Measurements from ENCODE around the gene EXOSC3.
A peak's percentile ranks its signal among the peaks of the same experiment; 100 is the strongest.

- TF ChIP-seq EP300 (IDR thresholded peaks at IDR 0.05; ENCODE audit: borderline replicate concordance in 1 of 2, low read depth in 2 of 2, low read length in 2 of 2) (peak in 1 of 2 experiments; percentile 86; a peak in 1 of 3 replicates), EZH2 (IDR thresholded peaks at IDR 0.05; ENCODE audit: low read depth, low read length, severe bottlenecking) (no peak), EGR1 (IDR thresholded peaks at IDR 0.05; ENCODE audit: borderline replicate concordance, low read depth, low read length) (peak; percentile 74; the same call in 1 of the 2 replicates)
- TF ChIP-seq, protein P1, sequence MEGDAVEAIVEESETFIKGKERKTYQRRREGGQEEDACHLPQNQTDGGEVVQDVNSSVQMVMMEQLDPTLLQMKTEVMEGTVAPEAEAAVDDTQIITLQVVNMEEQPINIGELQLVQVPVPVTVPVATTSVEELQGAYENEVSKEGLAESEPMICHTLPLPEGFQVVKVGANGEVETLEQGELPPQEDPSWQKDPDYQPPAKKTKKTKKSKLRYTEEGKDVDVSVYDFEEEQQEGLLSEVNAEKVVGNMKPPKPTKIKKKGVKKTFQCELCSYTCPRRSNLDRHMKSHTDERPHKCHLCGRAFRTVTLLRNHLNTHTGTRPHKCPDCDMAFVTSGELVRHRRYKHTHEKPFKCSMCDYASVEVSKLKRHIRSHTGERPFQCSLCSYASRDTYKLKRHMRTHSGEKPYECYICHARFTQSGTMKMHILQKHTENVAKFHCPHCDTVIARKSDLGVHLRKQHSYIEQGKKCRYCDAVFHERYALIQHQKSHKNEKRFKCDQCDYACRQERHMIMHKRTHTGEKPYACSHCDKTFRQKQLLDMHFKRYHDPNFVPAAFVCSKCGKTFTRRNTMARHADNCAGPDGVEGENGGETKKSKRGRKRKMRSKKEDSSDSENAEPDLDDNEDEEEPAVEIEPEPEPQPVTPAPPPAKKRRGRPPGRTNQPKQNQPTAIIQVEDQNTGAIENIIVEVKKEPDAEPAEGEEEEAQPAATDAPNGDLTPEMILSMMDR (IDR thresholded peaks at IDR 0.05; ENCODE audit: control extremely low read depth in 1 of 3, insufficient read depth in 1 of 3, low read depth in 1 of 3, low read length in 3 of 3) = no peak
- TF ChIP-seq, protein P2, sequence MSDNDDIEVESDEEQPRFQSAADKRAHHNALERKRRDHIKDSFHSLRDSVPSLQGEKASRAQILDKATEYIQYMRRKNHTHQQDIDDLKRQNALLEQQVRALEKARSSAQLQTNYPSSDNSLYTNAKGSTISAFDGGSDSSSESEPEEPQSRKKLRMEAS (IDR thresholded peaks at IDR 0.05) = peak; percentile 77
Observed at GRCh38 chr9:37800631-37801286, 15.9 kb upstream of the EXOSC3 start, which contains the start of gene DCAF10.
